HCT116 (cell line): ENCODE results near the gene LRRC31. TPM values are rescaled to one million over a fixed set of nuclear protein-coding genes. Genes with fewer than 3 reads are reported as not detected.

Experiments
- ATAC-seq: fragments of 200-7000 bp; cut with Tn5 transposase; 2 replicates; pipeline ENCODE4 v1.9.1; 2020; ENCODE audit warnings: mild to moderate bottlenecking, moderate library complexity
- BruUV-seq: library from RNA; stranded (reverse); fragments of 400-500 nt; replicated peaks from 2 replicates; lab custom pipeline; 2021; lab: Mats Ljungman, UMichigan
- CTCF ChIA-PET: fragments of 300-600 bp; sonication (Branson Sonifier 250); formaldehyde crosslinking; loops from one replicate; lab custom pipeline; 2021; ENCODE audit warnings: antibody characterized with exemption; lab: Charles Lee
- POLR2A ChIA-PET: fragments of 300-600, 350-600 bp; sonication (Branson Sonifier 250); formaldehyde crosslinking; loops from one replicate; lab custom pipeline; 2021; ENCODE audit warnings: antibody characterized with exemption; lab: Charles Lee
- RAD21 ChIA-PET, 2 experiments: fragments of 300-600 bp; sonication (Branson Sonifier 250); formaldehyde crosslinking; loops; one replicate each; lab custom pipeline; 2023; ENCODE audit warnings: low total read pairs in 2 of 2; ENCODE audit not compliant: uncharacterized antibody in 2 of 2, unreplicated experiment in 2 of 2, low non-redundant PET in 1 of 2; lab: Charles Lee
- DNase-seq: peaks from one replicate; pipeline ENCODE4 v3.0.0-alpha.2; 2010; ENCODE audit warnings: low read depth, low spot score
- H2AFZ ChIP-seq: fragments of 200-600 bp; shearing (Covaris generic), sonication (generic); 2 replicates; pipeline ENCODE4 v1.6.1; 2017; ENCODE audit warnings: low read depth, mixed run types, mixed read lengths, antibody characterized with exemption, low read length; ENCODE audit not compliant: poor library complexity, severe bottlenecking
- H3K27ac ChIP-seq: 2 replicates; pipeline ENCODE4 v1.5.1; 2012; ENCODE audit warnings: low read depth, low read length
- H3K27me3 ChIP-seq: fragments of 200-600 bp; sonication (generic); 2 replicates; pipeline ENCODE4 v1.6.1; 2016; ENCODE audit warnings: mixed run types, low read length, mixed read lengths; ENCODE audit not compliant: insufficient read depth
- H3K36me3 ChIP-seq, 2 experiments: fragments of 200-500 bp in 1 of 2; fragments of 200-600 bp in 1 of 2; sonication (Bioruptor generic) in 1 of 2; sonication (generic) in 1 of 2; 2 replicates each; pipeline versions ENCODE4 v1.5.1 to v1.6.1; 2014 to 2016; ENCODE audit warnings: low read length in 2 of 2, inconsistent platforms in 1 of 2, mixed read lengths in 1 of 2, mixed run types in 1 of 2; ENCODE audit not compliant: insufficient read depth in 2 of 2, control insufficient read depth in 1 of 2
- H3K4me1 ChIP-seq, 2 experiments: fragments of 200-600 bp in 1 of 2; sonication (generic) in 1 of 2; 2 replicates each; pipeline versions ENCODE4 v1.5.1 to v1.6.1; 2012 to 2017; ENCODE audit warnings: low read length in 2 of 2, inconsistent platforms in 1 of 2, mild to moderate bottlenecking in 1 of 2, mixed read lengths in 1 of 2, mixed run types in 1 of 2, moderate library complexity in 1 of 2; ENCODE audit not compliant: insufficient read depth in 2 of 2, control insufficient read depth in 1 of 2
- H3K4me2 ChIP-seq: fragments of 200-600 bp; sonication (generic); 2 replicates; pipeline ENCODE4 v1.6.1; 2017; ENCODE audit warnings: mixed run types, low read length, mixed read lengths
- H3K4me3 ChIP-seq, 2 experiments: fragments of 200-600 bp in 1 of 2; sonication (generic) in 1 of 2; replicated peaks in 1 of 2; 2 replicates each; pipeline ENCODE4 v1.5.1; 2011 to 2016; ENCODE audit warnings: low read length in 2 of 2, control low read depth in 1 of 2, low read depth in 1 of 2, mild to moderate bottlenecking in 1 of 2, mixed read lengths in 1 of 2, mixed run types in 1 of 2
- H3K79me2 ChIP-seq: fragments of 200-600 bp; sonication (generic); 2 replicates; pipeline ENCODE4 v1.6.1; 2017; ENCODE audit warnings: mild to moderate bottlenecking, mixed run types, low read length, moderate library complexity, mixed read lengths; ENCODE audit not compliant: insufficient read depth
- H3K9ac ChIP-seq: fragments of 200-600 bp; sonication (generic); 2 replicates; pipeline ENCODE4 v1.6.1; 2016; ENCODE audit warnings: low read length, mixed read lengths
- H3K9me2 ChIP-seq: fragments of 200-600 bp; sonication (generic), shearing (Covaris generic); 2 replicates; pipeline ENCODE4 v1.6.1; 2017; ENCODE audit warnings: mixed run types, mild to moderate bottlenecking, moderate library complexity; ENCODE audit not compliant: insufficient read depth
- H3K9me3 ChIP-seq, 2 experiments: fragments of 200-500 bp in 1 of 2; fragments of 200-600 bp in 1 of 2; sonication (Bioruptor generic) in 1 of 2; sonication (generic) in 1 of 2; 2 replicates each; pipeline ENCODE4 v1.6.1; 2014 to 2017; ENCODE audit warnings: low read length in 2 of 2, mixed read lengths in 2 of 2, inconsistent platforms in 1 of 2, low read depth in 1 of 2, mild to moderate bottlenecking in 1 of 2, mixed run types in 1 of 2, moderate library complexity in 1 of 2; ENCODE audit not compliant: control insufficient read depth in 1 of 2, insufficient read depth in 1 of 2
- H4K20me1 ChIP-seq: fragments of 200-600 bp; sonication (generic), shearing (Covaris generic); 2 replicates; pipeline ENCODE4 v1.6.1; 2017; ENCODE audit warnings: mixed run types, mild to moderate bottlenecking, moderate library complexity; ENCODE audit not compliant: insufficient read depth
- CEBPB ChIP-seq: IDR thresholded peaks from 2 replicates; pipeline ENCODE4 v1.6.1; 2012; ENCODE audit warnings: low read depth
- CTCF ChIP-seq, 3 experiments: fragments of 200-600 bp in 1 of 3; sonication (generic) in 1 of 3; IDR thresholded peaks in 2 of 3; conservative IDR thresholded peaks in 1 of 3; 2 replicates each; pipeline ENCODE4 v1.5.1; 2012 to 2017; ENCODE audit warnings: low read depth in 2 of 3, low read length in 2 of 3, antibody characterized with exemption in 1 of 3, borderline replicate concordance in 1 of 3, control low read depth in 1 of 3, mild to moderate bottlenecking in 1 of 3, mixed read lengths in 1 of 3, mixed run types in 1 of 3, moderate library complexity in 1 of 3; ENCODE audit not compliant: insufficient read depth in 1 of 3
- EGR1 ChIP-seq: IDR thresholded peaks from 2 replicates; pipeline ENCODE4 v1.6.1; 2012; ENCODE audit warnings: low read depth
- ELF1 ChIP-seq: IDR thresholded peaks from 2 replicates; pipeline ENCODE4 v1.6.1; 2012; ENCODE audit warnings: low read depth, borderline replicate concordance
- POLR2A ChIP-seq: IDR thresholded peaks from 2 replicates; pipeline ENCODE4 v1.7.0; 2011; ENCODE audit warnings: borderline replicate concordance; ENCODE audit not compliant: insufficient read depth, insufficient read length; ENCODE audit errors: extremely low read depth
- POLR2AphosphoS5 ChIP-seq: IDR thresholded peaks from 2 replicates; pipeline ENCODE4 v1.6.1; 2011; ENCODE audit warnings: mild to moderate bottlenecking, low read depth, low read length, moderate library complexity
- RAD21 ChIP-seq: IDR thresholded peaks from 2 replicates; pipeline ENCODE4 v1.6.1; 2012; ENCODE audit warnings: low read depth, mild to moderate bottlenecking
- SRF ChIP-seq: IDR thresholded peaks from 2 replicates; pipeline ENCODE4 v1.6.1; 2012; ENCODE audit warnings: low read depth
- YY1 ChIP-seq: IDR thresholded peaks from 2 replicates; pipeline ENCODE4 v1.6.1; 2011; ENCODE audit warnings: low read length, low read depth, moderate library complexity, mild to moderate bottlenecking; ENCODE audit not compliant: insufficient replicate concordance; ENCODE audit errors: extremely low read depth
- ZBTB33 ChIP-seq: IDR thresholded peaks from 2 replicates; pipeline ENCODE4 v1.6.1; 2011; ENCODE audit warnings: mild to moderate bottlenecking, low read length, moderate library complexity; ENCODE audit not compliant: insufficient replicate concordance; ENCODE audit errors: extremely low read depth
- ZFX ChIP-seq: fragments of 450-650 bp; IDR thresholded peaks from 2 replicates; pipeline ENCODE4 v1.6.1; 2017
- intact Hi-C: fragments of 100-400 bp; cut with micrococcal nuclease; formaldehyde crosslinking; loops from 2 replicates; pipeline ENCODE4 v1.10.0; 2022
- total RNA-seq: library from RNA; stranded (reverse); gene quantifications from one replicate; pipeline ENCODE4 v1.2.1, GENCODE V29; 2021; ENCODE audit not compliant: unreplicated experiment

Gene LRRC31
- total RNA-seq, 1 experiment from 2014 or later: not detected

- Histone ChIP-seq H3K9me3 (no peaks in the 10 kb centered on the region), H2AFZ (no peak overlapping the region), H3K36me3 (no peaks in the 10 kb centered on the region), H3K9me2 (no peaks in the 10 kb centered on the region)
- intact Hi-C loops: no loop called here
- no TSS peak for BruUV-seq
- TF ChIP-seq POLR2AphosphoS5 (no peak), CEBPB (no peak), POLR2A (no peak), ZBTB33 (no peak), CTCF (IDR thresholded peaks at IDR 0.05 in 2 of 3, conservative IDR thresholded peaks at IDR 0.05 in 1 of 3; ENCODE audit: borderline replicate concordance in 1 of 3, insufficient read depth in 1 of 3, low read depth in 2 of 3, low read length in 2 of 3) (no peak), EGR1 (no peak), ELF1 (no peak), ZFX (no peak), RAD21 (no peak), SRF (no peak), YY1 (no peak)
- TF ChIP-seq, all 23 proteins: peak for 0
- POLR2A ChIA-PET: no interaction called here
- ATAC-seq: no peak
- no peak overlapping the region for H3K27ac ChIP-seq
- H3K4me3 ChIP-seq: no peak overlapping the region
- H3K27me3 ChIP-seq: no peaks in the 10 kb centered on the region
- H3K4me1 ChIP-seq: no peaks in the 10 kb centered on the region
- no peaks in the 10 kb centered on the region for H3K79me2 ChIP-seq
- no peak overlapping the region for H3K4me2 ChIP-seq
- H3K9ac ChIP-seq: no peak overlapping the region
- CTCF ChIA-PET: no interaction called here
- RAD21 ChIA-PET: no interaction called here
- no peaks in the 10 kb centered on the region for H4K20me1 ChIP-seq
- DNase-seq: no peak
These were observed 16.9 kb upstream of the LRRC31 start for GRCh38 chr3:169886671-169887070.
